Inferior parietal cortex (tissue), 1 donor: ENCODE results near the gene IGFBP4.
"Not testable (repeated sequence)": the region's sequence is repeated elsewhere in the genome, so short reads cannot be mapped to it uniquely, and the experiment has no call there.

Experiments used
- DNase-seq: peaks from one replicate; pipeline ENCODE4 v3.0.0-alpha.2; 2016; ENCODE audit errors: extremely low spot score

Gene IGFBP4

DNA sequence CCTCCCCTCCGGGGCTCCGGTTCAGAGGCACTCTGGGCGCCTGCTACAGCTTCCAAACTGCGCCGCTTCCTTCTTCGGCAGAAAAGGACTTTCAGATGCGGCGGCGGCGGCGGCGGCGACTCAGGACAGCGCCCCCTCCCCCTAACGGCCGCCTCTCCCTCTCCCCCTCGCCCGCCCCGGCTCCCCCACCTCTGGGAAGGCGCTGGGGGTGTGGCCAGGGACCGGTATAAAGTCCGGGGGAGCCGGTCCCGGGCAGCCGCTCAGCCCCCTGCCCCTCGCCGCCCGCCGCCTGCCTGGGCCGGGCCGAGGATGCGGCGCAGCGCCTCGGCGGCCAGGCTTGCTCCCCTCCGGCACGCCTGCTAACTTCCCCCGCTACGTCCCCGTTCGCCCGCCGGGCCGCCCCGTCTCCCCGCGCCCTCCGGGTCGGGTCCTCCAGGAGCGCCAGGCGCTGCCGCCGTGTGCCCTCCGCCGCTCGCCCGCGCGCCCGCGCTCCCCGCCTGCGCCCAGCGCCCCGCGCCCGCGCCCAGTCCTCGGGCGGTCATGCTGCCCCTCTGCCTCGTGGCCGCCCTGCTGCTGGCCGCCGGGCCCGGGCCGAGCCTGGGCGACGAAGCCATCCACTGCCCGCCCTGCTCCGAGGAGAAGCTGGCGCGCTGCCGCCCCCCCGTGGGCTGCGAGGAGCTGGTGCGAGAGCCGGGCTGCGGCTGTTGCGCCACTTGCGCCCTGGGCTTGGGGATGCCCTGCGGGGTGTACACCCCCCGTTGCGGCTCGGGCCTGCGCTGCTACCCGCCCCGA, at the start of gene IGFBP4:
TSS of gene IGFBP4 (plus strand) at position 255 of the 792 bp plus-strand sequence. CDS start at position 541, 286 bp downstream.
- DNase-seq, result peak; percentile 49

DNA sequence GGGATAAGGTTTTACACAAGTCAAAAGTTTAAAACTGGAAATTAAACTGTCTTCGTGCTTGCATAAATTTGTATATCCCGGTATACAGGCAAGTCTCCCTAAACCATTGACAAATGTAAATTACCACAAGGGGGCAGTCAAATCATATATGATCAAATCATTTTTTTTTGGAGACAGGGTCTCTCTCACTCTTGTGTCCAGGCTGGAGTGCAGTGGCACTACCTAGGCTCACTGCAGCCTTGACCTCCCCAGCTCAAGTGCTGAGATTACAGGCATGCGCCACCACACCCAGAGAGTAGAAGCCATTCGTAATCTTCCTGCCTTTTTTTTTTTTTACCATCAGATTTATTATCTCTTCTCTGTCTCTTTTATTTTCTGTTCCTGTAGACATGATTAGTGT, 44.1 kb upstream of the IGFBP4 start:
- peak; percentile 72 for DNase-seq

DNA sequence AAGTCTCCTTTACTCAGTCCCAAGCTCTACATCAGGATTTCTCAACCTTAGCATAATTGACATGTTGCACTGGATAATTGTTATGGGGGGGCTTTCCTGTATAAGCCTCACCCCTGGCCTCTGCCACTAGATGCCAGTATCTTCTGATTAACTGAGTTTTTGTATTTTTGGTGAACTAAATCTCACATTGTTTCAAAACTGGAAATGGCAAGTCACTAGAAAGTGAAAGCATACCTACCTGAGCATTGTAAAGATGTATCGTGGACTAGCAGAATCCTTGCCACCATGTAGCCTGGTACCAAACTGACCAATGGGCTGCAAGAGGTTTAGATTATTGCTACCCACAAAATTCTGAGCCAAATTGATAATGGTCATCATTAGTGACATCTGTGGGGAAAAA, 40.6 kb upstream of the IGFBP4 start:
- DNase-seq, result no peak

- no peak for DNase-seq
These were observed 39.2 kb upstream of the IGFBP4 start for GRCh38 chr17:40404003-40404402.

DNA sequence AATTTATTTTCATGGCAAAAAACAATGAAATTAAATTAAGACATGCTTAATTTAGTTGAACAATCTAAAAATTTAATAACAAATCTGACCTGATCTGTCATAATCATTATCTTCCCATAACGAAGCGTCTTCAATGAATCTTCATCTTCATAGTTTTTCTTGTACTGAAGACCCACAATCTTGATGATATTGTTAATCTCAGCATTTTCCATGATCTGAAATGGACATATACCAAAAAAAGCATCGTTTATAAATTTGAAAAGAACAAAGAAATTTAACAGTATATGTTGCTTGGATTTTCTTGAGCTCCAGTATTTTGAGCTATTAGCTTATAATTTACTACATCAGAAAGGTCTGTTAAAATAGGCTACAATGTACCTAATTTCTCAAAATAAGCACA, 35.8 kb upstream of the IGFBP4 start:
- DNase-seq, result no peak

- not testable (repeated sequence) for DNase-seq
These were observed 33.7 kb upstream of the IGFBP4 start for GRCh38 chr17:40409540-40409939.

GRCh38 chr17:40410082-40410481, 33.2 kb upstream of the IGFBP4 start:
- DNase-seq, result no peak

- DNase-seq, result no peak
These were observed 31.4 kb upstream of the IGFBP4 start for GRCh38 chr17:40411821-40412220.

GRCh38 chr17:40412880-40413279, 30.4 kb upstream of the IGFBP4 start:
- no peak for DNase-seq

- not testable (repeated sequence) for DNase-seq
These were observed 28.9 kb upstream of the IGFBP4 start for GRCh38 chr17:40414312-40414711.

GRCh38 chr17:40415390-40415789, 27.9 kb upstream of the IGFBP4 start:
- peak; percentile 48 for DNase-seq

- DNase-seq, result no peak
These were observed 26.6 kb upstream of the IGFBP4 start for GRCh38 chr17:40416671-40417070.

GRCh38 chr17:40417258-40417608, 26.0 kb upstream of the IGFBP4 start:
- no peak for DNase-seq

DNA sequence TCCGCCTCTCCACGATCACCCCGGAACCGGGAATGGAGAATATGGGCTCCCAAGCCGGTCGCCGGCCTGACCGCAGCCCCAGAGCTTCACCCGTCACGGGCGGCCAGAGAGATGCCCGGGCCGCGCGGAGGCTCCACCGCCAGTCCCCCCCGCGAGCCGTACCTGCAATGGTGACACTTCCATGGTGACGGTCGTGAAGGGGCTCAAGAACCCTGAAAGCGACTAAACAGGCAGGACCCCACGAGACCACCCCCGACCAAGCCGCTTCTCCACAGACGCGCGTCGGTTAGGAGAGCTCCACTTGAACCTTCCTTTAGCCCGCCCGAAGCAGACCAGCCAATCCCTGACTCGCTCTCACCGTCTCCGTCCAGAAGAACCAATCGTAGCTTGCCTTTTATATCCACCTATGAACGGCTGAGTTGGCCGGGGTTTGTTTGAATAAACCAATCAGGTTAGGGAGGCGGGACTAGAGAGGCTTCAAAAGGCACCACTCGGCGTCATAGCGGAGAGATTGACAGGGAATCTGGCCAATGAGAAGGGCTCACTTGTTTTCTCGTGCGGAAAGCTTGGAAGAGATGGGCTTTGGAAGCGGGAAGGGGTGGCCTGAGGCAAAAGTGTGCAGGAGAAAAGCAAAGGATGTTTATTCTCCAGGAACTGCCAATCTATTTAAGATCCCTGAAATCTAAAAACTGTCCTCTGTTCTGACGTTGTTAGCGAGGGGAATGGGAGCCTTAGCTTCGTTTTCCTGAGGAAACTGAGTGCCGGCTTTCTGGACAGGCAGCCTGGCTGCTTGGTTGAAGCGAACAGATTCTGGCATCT, 25.4 kb upstream of the IGFBP4 start, which contains the start of gene TOP2A:
TSS of gene TOP2A (minus strand) at position 288 of the 819 bp plus-strand sequence. CDS start at position 183, 105 bp downstream.
- DNase-seq, result peak; percentile 100

- no peak for DNase-seq
These were observed 24.9 kb upstream of the IGFBP4 start for GRCh38 chr17:40418428-40418706.

- no peak for DNase-seq
These were observed 23.5 kb upstream of the IGFBP4 start for GRCh38 chr17:40419559-40420331.

DNA sequence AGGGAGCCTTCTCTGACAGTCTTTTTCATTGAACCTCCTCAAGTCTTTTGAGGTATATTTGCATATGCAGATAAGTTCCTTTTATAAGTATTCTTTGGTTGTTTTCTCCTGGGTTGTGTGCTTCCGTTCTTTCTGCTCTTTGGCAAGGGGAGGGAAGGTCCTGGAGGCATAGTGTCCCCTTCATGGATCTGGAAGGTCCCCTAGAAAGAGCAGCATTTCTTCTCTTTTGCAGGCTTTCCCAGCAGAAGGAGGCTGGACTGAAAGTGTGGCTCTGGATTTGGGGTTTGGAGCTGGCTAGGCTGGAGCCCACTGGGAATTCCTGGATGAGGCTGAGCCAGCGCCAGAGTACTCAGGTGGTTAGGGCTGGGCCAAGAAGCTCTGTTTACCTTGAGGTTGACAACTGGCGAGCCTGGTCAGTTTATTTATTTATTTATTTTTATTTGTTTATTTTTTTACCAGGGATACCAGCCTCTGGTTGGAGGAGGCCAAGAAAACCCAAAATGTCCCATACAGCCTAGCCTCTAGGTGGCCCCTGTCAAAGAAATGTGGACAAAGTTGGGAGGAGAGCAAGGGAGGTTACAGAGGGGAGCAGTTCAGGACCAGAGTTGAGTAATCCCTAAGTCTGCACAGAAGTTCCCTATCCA, 20.1 kb upstream of the IGFBP4 start:
- DNase-seq, result no peak

DNA sequence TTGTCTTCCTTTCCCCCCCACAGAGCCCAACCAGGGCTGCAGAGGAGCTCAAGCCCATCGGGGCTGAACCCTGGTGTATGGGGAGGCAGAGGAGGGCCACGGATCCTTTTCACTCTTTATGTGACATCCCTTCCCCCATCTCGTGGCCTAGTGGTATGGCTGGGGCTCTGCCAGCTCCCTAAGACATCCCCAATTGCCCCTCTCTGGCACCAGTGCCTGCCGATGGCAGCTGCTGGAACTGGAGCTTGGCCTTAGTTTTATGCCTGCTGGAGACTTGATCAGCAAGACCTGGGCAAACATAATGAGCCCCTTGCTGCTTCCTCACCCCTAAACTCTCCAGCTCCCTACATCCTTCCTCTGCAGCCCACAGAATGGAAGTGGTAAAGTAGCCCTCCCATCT, 17.5 kb upstream of the IGFBP4 start:
- DNase-seq, result no peak

DNA sequence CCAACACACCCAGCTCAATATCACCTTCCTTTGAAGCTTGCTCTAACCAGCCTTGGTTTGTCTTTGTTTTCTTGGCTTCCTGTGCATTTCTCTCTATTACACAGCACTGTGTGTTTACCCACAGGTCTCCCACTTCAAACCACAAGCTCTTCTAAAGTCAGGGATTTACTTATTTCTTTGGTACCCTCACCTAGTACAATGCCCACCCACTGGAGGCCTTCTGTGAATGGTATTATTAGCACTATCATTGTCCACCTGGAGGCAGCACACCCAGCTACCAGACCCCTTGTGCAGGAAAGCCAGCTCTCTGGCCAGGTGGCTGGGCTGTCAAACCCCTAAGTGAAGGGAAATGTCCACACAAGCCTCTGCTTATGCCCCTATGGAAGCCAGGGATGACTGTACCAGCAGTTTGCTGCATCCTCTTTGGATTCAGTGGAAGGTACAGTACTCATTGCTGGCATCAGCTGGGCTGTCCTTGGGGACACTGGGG, 16.2 kb upstream of the IGFBP4 start:
- no peak for DNase-seq

- no peak for DNase-seq
These were observed 12.7 kb upstream of the IGFBP4 start for GRCh38 chr17:40430272-40431230.

- no peak for DNase-seq
These were observed 12.0 kb upstream of the IGFBP4 start for GRCh38 chr17:40431231-40431602.
